ENCODE data around the gene CXCR4.
"Not testable (repeated sequence)": the region's sequence is repeated elsewhere in the genome, so short reads cannot be mapped to it uniquely, and the experiment has no call there.

CXCR4 gene

GRCh38 chr2:136112317-136113208 lies 5.4 kb downstream of the CXCR4 start:
- no peak for DNase-seq

GRCh38 chr2:136111711-136112110 lies 6.2 kb downstream of the CXCR4 start:
- no peak for DNase-seq

GRCh38 chr2:136110526-136110925 lies 7.4 kb downstream of the CXCR4 start:
- DNase-seq: no peak

- DNase-seq: no peak
These were observed 9.5 kb downstream of the CXCR4 start for GRCh38 chr2:136108463-136108862.

GRCh38 chr2:136107051-136108033 lies 10.6 kb downstream of the CXCR4 start:
- no peak for DNase-seq

- DNase-seq: no peak
These were observed 11.4 kb downstream of the CXCR4 start for GRCh38 chr2:136106505-136106904.

- DNase-seq: no peak
These were observed 13.0 kb downstream of the CXCR4 start for GRCh38 chr2:136104977-136105376.

GRCh38 chr2:136101042-136101441 lies 16.9 kb downstream of the CXCR4 start:
- DNase-seq: peak; percentile 19 to 27

- no peak for DNase-seq
These were observed 19.5 kb downstream of the CXCR4 start for GRCh38 chr2:136098441-136098840.

GRCh38 chr2:136093583-136093982 lies 24.4 kb downstream of the CXCR4 start:
- DNase-seq: no peak

- no peak for DNase-seq
These were observed 26.1 kb downstream of the CXCR4 start for GRCh38 chr2:136091899-136092298.

- DNase-seq: not testable (repeated sequence)
These were observed 30.0 kb downstream of the CXCR4 start for GRCh38 chr2:136087901-136088460.

- DNase-seq: no peak
These were observed 31.5 kb downstream of the CXCR4 start for GRCh38 chr2:136086253-136087016.

GRCh38 chr2:136085453-136086209 lies 32.3 kb downstream of the CXCR4 start:
- DNase-seq: no peak

- DNase-seq: no peak
These were observed 36.3 kb downstream of the CXCR4 start for GRCh38 chr2:136081582-136082210.

GRCh38 chr2:136080114-136080513 lies 37.8 kb downstream of the CXCR4 start:
- no peak for DNase-seq

- no peak for DNase-seq
These were observed 40.8 kb downstream of the CXCR4 start for GRCh38 chr2:136077107-136077506.

- DNase-seq: no peak
These were observed 42.5 kb downstream of the CXCR4 start for GRCh38 chr2:136075476-136075875.

- DNase-seq: no peak
These were observed 45.3 kb downstream of the CXCR4 start for GRCh38 chr2:136072621-136073020.

GRCh38 chr2:136071887-136072286 lies 46.1 kb downstream of the CXCR4 start:
- DNase-seq: not testable (repeated sequence)

GRCh38 chr2:136070913-136071312 lies 47.0 kb downstream of the CXCR4 start:
- no peak for DNase-seq

Measured in activated CD4-positive, alpha-beta T cell treated with anti-CD3 and anti-CD28 coated beads, Interleukin-2, amount 50 U/mL, for 48 hours (primary cell).